ENCODE measurements around the gene SH3BP5L. TPM values are rescaled to one million over a fixed set of nuclear protein-coding genes. Genes with fewer than 3 reads are reported as not detected.

SH3BP5L gene
- total and polyA plus RNA-seq, 2 experiments from 2014 or later = 2.8 to 26.1 TPM

DNA sequence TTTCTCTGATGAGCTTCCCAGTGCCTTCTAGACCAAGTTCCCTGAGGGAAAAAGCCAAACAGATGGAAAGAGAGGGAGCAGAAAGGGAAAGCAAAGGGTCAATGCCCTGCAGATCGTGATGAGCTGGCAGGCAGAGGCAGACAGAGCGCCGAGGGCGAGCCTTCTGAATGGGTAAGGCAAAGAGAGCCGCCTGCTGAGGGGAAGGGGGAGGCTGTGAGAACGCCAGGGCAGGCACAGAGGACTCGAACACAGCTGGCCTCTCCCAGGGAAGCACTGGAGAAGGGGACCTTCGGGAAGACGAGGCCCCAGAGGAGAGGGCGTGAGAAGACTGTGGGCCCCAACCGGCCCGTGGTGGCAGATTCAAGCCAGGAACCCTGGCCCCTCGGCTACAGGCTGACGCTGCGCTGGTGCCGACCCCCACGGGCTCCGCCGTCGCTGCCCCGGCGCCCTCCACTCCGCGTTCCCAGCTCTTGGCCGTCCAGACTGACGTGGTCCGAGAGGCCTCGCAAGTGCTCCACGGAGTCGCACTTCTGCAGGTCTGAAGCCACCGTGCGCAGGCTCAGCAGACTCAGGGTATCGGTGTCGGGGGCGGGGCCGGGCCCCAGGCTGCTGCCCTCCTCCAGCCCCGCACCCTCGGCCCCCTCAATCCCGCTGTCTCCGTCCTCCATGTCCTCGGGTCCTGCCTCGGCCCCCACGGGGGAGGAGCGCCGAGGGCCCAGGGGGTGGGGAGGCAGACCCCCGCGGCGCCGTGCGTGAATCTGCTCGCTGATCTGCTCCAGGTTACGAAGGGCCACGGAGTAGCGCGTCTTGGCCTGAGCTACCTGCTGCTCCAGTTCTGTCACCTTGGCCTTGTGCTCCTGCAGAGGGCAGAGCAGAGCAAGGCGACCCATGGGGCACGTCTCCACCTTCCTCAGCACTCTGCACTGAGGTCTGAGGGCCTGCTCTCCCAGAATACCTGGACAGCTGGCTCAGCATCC, 13.9 kb downstream of the SH3BP5L start:
- Histone ChIP-seq H3K4me1 (ENCODE audit: insufficient read depth) (0 out of 2 replicates have a peak, but pooled peaks cover 5% of the 10 kb centered on the region), H3K27me3 (ENCODE audit: insufficient read depth) (no peaks in the 10 kb centered on the region), H4K20me1 (replicated peaks; ENCODE audit: insufficient read depth) (no peaks in the 10 kb centered on the region; the same call in 1 of the 2 replicates), H2AFZ (no peak overlapping the region), H3K4me3 (no peak overlapping the region), H3F3A (replicated peaks; ENCODE audit: low read depth) (no peaks in the 10 kb centered on the region), H3K27ac (ENCODE audit: low read depth) (no peak overlapping the region), H3K9me2 (ENCODE audit: insufficient read depth) (no peaks in the 10 kb centered on the region), H3K4me2 (no peak overlapping the region), H3K79me2 (replicated peaks; ENCODE audit: insufficient read depth) (no peaks in the 10 kb centered on the region), H3K36me3 (ENCODE audit: insufficient read depth) (peaks cover 6% of the 10 kb centered on the region; the same call in 1 of the 2 replicates)
- H3K27me3 Mint-ChIP-seq (ENCODE audit: insufficient read depth, low read depth, poor library complexity) = peaks cover 12% of the 10 kb centered on the region
- ATAC-seq = peak; percentile 90
- TF ChIP-seq ZNF462 (CRISPR knock-in tag; IDR thresholded peaks at IDR 0.05) (no peak), POLR2AphosphoS5 (IDR thresholded peaks at IDR 0.05; ENCODE audit: low read depth) (no peak), EZH2phosphoT487 (IDR thresholded peaks at IDR 0.05; ENCODE audit: unreplicated experiment) (no peak), CTCF (conservative IDR thresholded peaks at IDR 0.05; ENCODE audit: low read depth in 2 of 2) (peak; percentile 8 to 71; a peak in 2 of 4 replicates)
- peaks cover 51% of the 10 kb centered on the region for H3K36me3 Mint-ChIP-seq (ENCODE audit: low read depth)
- H3K9me3 Mint-ChIP-seq = no peaks in the 10 kb centered on the region; the same call in 2 of the 3 replicates
- DNase-seq (ENCODE audit: low spot score) = peak; percentile 56
- H3K4me3 Mint-ChIP-seq = no peak overlapping the region
- H3K4me1 Mint-ChIP-seq = peaks cover 13% of the 10 kb centered on the region
- H3K27ac Mint-ChIP-seq = peak overlapping the region; percentile 56; the same call in 1 of the 2 replicates

Data from GM23338 (cell line).